ENCODE results near the gene PI3.

The PI3 gene

DNA sequence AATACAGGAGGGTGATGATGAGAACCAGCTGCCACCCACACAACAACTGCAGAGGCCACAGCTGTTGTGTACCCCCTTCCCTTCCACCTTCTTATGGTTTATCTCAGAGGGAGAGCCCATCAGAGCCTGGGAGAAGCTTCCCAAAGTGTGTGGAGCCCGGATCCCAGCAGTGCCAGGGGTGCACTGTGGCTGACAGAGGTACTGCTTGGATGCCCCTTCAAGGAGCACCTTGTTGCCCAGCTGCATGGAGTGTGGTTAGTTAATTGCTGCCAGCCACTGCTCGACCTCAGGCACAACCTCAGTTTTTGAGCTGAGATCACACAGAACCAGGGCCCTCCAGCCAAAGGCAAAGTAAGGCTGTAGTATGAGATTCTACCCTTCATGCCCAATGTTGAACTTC lies 13.0 kb downstream of the PI3 start:
- DNase-seq (ENCODE audit: low read depth in 2 of 2): no peak

DNA sequence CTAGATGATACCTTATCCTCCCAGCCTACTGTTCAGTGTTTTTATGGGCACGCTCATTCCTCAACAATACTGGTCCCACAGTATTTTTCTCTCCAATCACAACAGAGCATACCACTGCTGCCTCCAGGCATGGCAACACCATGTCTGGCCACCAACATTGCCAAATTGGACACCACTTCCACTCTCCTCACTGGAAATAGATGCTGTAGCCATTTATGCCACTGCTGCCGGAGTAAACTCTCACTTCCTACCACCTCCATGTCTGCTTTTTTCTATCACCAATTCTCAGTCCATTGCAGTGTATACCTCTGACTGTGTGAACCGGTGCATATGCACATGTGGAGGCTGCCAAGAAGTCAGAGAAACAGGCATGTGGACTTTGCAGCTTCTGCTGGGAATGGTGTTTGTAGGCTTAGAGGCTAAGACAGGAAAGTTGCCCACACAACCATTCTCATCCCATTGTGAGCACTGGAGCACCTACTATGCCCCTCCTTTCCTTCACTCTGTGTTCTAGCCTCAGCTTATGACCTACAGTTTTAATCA lies 14.4 kb downstream of the PI3 start:
- no peak for DNase-seq (ENCODE audit: low read depth in 2 of 2)

- DNase-seq (ENCODE audit: low read depth in 2 of 2): no peak
Observed at GRCh38 chr20:45189861-45190260, 15.2 kb downstream of the PI3 start.

- DNase-seq (ENCODE audit: low read depth in 2 of 2): no peak
Observed at GRCh38 chr20:45191926-45192325, 17.2 kb downstream of the PI3 start.

DNA sequence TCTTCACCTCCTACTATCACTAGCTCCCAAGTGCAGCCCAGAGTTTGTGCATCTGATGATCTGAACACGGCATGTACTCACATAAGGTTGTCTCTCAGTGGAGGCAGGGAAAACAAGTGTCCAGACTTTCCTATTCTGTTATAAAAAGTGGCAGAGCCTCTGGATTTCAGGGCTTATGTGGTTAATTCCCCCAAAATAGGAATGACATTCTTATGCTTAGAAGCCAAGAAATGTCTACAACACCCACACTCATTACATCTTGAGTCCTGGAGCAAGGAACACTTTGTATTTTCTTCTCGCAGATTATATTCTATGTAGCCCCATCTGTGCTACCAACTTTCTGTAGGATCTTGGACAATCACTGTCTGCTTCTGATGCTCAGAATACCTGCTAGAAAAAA lies 18.6 kb downstream of the PI3 start:
- DNase-seq (ENCODE audit: low read depth in 2 of 2): no peak

GRCh38 chr20:45206725-45207124 lies 32.0 kb downstream of the PI3 start, which contains the start of gene SEMG1:
TSS of gene SEMG1 (plus strand) at chr20:45207033. CDS start at chr20:45207054, 21 bp downstream.
- no peak for DNase-seq (ENCODE audit: low read depth in 2 of 2)

DNA sequence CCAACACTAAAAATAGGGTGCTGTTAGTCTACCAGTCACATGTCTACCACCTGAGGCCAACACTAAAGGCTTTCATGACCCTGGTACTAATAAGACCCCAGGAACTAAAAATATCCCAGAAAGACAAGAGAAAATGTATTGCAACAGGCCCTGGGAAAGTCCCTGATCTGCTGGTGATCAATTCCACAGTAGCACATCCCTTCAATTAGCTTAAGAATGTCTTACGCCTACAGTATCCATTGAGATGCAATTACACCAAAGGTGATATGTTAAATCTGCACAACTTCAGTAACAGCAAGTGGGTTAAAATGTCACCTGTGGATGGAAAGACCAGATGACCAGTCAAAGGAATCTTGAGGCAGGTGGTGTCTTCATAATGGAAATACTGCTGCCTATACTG lies 35.2 kb downstream of the PI3 start:
- no peak for DNase-seq (ENCODE audit: low read depth in 2 of 2)

DNA sequence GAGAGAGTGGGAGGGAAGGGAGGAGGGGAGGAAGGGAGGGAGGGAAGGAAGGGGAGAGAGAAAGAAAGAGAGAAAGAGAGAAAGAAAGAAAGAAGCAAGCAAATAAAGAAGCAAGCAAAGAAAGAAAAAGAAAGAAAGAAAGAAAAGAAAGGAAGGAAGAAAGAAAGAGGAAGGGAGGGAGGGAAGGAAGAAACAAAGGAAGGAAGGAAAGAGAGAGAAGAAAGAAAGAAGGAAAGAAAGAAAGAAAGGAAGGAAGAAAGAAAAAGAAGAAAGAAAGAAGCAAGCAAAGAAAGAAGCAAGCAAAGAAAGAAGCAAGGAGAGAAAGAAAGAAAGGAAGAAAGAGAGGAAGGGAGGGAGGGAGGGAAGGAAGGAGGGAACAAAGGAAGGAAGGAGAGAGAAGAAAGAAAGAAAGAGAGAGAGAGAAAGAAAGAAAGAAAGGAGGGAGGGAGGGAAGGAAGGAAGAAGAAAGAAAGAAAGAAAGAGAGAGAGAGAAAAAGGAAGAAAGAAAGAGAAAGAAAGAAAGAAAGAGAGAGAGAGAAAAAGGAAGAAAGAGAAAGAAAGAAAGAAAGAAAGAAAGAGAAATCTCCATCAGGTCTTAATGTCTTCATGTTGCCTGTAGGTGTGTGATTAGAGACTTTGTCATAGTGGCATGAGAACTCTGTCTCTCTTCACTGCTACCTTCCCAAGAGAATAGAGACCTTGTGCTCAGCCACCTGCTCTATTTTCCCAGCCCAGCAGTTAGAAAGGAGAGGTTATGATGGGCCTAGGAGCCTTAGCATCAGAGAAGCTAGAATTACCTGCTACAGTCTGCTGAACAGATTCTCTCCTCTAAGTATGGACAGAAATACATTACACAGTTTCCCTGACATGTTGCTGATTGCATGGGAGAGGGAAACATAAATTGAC lies 37.1 kb downstream of the PI3 start:
- no peak for DNase-seq (ENCODE audit: low read depth in 2 of 2)

DNA sequence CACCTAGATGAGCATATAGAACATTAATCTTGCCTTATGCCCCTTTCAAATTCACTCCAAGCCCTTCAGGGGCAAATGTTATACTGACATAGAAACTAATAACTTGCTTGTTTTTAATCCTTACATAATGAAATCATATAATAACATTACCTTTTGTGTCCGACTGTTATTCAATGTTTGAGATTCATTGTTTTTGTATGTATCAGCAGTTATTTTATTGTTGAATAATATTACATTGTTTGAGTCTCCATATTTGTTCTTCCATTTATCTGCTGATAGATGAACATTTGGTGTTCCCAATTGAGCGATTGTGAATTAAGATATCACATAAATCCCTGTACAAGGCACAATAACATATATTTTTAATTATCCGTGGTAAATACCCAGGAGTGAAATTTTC lies 38.1 kb downstream of the PI3 start:
- DNase-seq (ENCODE audit: low read depth in 2 of 2): no peak

- no peak for DNase-seq (ENCODE audit: low read depth in 2 of 2)
Observed at GRCh38 chr20:45218124-45218523, 43.4 kb downstream of the PI3 start.

- DNase-seq (ENCODE audit: low read depth in 2 of 2): no peak
Observed at GRCh38 chr20:45218636-45219035, 43.9 kb downstream of the PI3 start.

- no peak for DNase-seq (ENCODE audit: low read depth in 2 of 2)
Observed at GRCh38 chr20:45221076-45221475, 46.4 kb downstream of the PI3 start, which contains the start of gene SEMG2. TSS of gene SEMG2 (plus strand) at chr20:45221373. CDS start at chr20:45221390, 17 bp downstream.

GRCh38 chr20:45223136-45223535 lies 48.4 kb downstream of the PI3 start:
- DNase-seq (ENCODE audit: low read depth in 2 of 2): no peak
